Embryonic facial prominence (tissue), 1 donor: Measurements from ENCODE around the gene PDE10A.
"Not testable (repeated sequence)": the region's sequence is repeated elsewhere in the genome, so short reads cannot be mapped to it uniquely, and the experiment has no call there.

Experiments
- DNase-seq: peaks from one replicate; pipeline ENCODE4 v3.0.0-alpha.2; 2016; ENCODE audit errors: extremely low spot score

Gene PDE10A

DNA sequence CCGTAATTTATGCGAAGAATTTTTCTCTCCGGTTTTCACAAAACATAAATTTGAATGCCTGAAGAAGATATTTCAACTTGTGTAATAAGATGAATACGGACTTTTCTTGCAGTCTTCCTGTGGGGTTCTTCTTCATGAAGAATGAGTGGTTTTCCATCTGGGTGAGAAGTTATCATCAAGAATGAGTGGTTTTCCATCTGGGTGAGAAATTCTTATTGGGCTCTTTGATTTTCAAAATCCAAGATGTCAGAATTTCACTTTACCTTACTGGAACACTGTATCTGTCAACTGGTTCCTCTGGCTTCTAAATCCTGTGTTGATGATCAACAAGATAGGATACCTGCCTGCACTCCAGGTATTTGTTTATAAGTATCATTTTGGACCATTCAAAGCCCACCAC is 193.6 kb downstream of the PDE10A start:
- no peak for DNase-seq

DNA sequence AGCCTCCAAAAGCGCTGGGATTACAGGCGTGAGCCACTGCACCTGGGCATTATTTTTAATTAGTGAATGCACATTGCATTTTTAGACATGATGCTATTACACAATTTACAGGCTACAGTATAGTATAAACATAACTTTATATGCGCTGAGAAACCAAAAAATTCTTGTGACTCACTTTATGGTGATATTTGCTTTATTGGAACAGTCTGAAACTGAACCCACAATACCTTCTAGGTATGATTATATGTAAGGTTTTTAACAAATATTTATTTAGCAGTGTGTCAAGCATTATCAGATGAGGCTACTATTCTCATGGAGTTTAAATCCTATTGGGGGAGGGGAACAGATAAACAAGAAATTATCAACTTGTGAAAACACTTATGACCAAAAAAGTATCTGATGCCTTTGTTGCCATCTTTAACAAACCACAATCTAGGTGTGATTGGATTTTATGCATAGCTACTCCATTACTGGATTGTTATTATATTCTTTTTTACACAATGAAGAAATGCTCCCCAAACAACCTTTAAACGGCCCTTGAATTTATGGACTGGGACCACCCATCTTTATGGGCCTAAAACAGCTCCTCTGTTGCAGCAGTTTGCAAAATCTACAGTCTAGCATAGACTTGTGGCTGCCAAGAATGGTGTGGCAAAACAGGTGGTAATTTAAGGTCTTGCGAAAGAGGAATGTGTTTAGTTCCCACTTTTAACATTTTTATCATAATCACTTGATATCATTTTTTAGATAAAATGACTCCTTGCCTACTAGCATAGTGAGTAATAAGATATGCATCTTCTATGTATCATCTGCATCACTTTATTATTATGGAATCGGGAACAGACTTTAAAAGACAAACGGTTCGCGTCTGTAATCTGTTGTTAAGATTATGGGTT is 194.5 kb downstream of the PDE10A start:
- no peak for DNase-seq

DNA sequence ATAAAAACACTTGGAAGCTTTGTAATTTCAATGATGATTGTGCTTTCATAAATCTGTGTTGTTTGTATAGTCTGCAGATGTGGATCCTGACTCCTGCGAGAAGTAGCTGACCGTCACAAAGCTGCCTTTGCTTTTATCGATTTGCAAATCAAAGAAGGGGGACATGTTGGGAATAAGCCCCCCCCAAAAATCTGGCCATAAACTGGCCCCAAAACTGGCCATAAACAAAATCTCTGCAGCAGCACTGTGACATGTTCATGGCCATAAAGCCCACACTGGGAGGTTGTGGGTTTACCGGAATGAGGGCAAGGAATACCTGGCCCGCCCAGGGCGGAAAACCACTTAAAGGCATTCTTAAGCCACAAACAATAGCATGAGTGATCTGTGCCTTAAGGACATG is 199.5 kb downstream of the PDE10A start:
- not testable (repeated sequence) for DNase-seq

DNA sequence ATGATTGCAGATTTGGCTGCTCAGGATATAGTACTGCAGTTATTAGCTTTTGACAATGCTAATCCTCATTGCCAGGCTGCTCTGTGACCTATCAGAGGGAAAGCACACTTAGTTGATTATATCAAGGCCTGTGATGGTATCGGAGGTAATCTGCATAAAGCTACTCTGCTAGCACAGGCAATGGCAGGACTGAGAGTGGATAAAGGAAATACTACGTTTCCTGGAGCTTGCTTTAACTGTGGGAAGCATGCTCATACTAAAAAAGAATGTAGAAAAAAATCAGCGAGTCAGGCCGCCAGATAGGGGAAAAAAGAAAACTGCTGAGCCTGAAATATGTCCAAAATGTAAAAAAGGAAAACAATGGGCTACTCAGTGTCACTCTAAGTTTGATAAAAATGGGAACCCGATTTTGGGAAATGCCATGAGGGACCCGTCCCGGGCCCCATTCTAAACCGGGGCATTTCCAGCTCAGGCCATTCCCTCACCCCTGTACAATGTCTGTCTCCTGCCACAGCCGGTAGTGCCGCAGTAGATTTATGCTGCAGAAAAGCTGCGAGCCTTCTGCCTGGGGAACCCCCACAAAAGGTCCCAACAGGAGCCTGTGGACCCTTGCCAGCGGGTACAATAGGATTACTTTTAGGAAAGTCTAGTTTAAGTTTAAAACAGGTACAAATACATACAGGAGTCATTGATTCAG is 203.3 kb downstream of the PDE10A start:
- not testable (repeated sequence) for DNase-seq

DNA sequence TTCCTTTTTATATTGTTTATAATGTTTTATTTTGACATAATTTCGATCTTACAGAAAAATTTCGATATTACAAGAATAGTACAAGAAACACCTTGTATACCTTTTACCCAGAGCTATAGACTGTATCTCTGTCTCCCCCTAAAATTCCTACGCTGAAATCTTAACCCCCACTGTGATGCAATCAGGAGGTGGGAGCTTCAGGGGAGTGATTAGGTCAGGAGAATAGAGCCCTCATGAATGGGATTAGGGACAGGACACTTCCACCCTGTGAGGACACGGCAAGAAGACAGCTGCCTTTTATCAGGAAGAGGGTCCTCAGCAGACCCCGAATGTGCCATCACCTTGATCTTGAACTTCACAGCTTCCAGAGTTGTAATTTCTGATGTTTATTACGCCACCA is 204.9 kb downstream of the PDE10A start:
- no peak for DNase-seq

DNA sequence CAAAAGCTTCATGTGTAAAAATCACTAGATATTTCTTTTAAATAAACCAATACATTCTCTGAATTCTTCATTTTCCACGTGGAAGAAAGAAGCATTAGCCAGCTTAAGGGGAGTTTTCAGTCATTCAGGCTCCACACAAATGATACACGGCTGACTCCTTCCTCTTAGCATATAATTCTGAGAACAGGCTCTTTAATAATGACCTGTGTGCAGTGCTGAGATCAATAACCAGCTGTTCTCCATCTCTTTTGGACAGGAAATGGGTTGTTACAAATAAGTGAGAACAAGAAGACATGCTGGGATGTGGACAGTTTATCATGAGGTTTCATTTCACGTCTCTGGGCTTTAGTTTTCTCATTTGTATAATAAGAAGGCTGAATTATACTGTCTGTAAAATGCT is 206.8 kb downstream of the PDE10A start:
- no peak for DNase-seq

DNA sequence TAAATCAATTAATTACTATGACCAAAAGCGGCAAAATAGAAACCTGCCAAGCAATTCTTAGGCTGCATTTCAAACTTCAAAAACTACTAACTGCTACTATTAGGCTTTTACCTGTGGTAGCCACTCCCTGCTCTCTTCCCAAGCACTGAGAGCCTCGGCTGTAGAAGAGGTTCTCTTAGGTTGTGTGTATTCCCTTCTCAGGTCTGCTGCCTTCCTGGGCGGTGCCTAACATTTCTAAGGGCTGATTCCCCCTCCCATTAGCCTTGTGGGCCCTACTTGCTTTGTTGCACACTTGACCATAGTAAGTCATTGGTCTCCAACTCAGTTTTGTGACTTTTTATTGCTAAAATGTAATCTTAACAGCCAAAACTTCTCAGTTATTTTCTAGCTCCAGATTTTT is 207.6 kb downstream of the PDE10A start:
- no peak for DNase-seq

DNA sequence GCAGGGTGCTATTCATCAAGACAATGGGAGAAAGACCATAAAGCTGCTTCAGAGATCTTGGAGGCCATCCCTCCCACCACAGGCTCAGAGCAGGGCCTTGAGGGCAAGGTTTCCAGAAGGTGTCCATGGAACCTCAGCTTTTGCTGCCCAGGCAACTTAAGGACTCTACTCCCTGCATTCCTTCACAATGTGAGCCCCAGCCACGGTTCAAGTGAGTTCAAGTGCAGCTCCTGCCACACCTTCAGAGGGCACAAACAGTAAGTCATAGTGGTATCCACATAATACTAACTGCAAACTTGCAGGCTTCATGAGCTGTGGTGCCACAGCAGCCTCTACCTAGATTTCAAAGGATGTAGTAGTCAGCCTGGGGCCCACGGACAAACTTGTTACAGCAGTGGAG is 209.6 kb downstream of the PDE10A start:
- no peak for DNase-seq

DNA sequence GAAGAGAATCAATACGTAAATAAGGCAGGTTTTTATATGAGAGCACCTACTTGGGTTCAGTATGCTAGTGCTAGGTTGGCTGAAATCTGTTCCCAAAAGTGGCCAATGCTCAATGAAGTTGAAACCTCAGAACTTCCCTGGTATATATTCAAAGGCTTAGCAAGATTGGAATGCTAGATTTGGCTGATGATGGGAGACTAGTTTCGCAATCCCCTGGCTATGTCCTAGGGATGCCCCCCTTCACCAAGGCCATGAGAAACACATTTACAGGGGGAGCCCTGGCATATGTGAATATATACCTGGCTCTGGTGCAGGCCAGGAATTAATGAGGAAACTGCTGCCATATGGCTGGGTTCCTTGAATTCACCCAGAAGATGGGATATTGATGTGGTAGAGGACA is 211.2 kb downstream of the PDE10A start:
- no peak for DNase-seq

DNA sequence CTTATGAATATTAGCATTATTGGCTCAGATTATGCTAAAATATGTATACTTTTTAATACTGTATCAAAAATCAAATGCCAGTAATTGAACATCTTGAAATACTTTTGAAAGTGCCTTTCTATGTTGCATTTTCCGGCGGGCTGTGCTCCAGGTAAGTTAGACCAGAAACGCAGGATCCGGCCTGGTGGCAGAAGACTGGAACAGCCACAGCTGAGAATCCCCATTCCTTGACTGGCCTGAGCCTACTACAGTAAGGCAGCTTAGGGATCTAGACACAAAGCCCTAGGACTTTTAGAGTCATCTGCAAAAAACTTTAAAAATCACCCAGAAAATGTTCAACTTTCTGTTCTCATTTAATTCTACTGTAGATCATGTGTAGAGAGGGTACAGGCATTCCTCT is 214.8 kb downstream of the PDE10A start:
- no peak for DNase-seq

DNA sequence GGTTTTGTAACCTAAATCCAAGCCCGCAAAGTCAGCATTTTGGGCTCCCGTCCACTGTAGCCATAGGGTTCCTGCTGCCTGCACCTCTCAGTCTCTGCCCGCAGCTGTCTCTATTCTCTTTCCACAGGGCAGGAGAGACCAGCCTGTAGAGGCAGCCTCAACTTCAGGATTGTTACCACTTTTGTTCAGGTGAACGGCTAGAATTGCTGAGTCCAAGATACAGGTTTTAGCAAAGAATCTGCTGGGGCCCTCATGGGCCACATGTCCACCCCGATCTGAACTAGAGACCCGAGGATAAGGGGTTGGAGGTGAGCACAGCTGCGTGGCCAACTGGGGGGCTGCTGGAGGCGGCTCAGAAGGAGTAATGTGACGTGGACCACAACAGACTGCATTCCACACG is 215.9 kb downstream of the PDE10A start:
- DNase-seq: no peak

DNA sequence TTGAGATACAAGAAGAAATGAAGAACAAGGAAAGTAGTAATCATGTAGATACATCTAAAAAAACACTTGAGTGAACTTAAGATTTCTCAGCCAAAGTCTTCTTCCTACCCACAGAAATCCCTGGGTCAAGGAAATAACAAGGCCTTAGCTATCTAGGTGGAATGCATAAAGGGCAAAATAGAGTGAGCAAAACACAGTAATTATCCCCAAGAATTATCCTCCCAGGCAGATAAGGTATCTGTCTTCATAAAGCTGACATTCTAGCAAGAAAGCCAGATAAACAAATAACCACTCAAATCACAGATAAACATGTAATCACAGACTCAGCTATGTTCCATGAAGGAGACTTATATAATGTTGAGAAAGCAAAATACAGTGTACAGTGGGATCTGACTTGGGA is 216.7 kb downstream of the PDE10A start:
- no peak for DNase-seq

DNA sequence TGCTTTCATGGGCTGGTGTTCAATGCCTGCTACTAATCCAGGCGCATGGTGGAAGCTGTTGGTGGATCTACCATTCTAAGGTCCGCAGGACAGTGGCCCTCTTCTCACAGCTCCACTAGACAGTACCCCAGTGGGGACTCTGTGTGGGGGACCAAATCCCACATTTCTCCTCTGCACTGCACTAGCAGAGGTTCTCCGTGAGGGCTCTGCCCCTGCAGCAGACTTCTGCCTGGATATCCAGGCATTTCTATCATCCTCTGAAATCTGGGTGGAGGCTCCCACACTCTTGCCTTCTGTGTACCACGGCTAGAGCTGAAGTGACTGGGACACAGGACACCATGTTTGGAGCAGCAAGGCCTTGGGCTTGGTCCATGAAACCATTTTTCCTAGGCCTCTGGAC is 219.6 kb downstream of the PDE10A start:
- DNase-seq: no peak

DNA sequence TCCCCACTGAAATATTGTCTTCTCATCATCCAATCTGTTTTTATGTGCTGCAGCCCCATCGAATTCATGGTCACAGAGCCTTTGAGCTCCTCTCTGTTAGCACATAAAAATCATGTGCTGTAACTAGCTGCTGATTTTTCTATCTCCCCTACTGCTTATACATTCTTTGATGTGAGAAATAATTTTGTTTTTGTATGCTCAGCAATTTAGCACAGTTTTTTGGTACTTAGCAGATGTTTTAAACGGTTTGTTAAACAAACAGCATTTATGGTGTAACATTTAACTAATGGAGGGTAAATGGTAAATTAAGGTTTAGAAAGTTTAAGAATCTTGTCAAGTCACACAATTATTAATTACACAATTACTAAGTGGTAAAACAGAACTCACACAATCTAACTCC is 221.9 kb downstream of the PDE10A start:
- DNase-seq: no peak

DNA sequence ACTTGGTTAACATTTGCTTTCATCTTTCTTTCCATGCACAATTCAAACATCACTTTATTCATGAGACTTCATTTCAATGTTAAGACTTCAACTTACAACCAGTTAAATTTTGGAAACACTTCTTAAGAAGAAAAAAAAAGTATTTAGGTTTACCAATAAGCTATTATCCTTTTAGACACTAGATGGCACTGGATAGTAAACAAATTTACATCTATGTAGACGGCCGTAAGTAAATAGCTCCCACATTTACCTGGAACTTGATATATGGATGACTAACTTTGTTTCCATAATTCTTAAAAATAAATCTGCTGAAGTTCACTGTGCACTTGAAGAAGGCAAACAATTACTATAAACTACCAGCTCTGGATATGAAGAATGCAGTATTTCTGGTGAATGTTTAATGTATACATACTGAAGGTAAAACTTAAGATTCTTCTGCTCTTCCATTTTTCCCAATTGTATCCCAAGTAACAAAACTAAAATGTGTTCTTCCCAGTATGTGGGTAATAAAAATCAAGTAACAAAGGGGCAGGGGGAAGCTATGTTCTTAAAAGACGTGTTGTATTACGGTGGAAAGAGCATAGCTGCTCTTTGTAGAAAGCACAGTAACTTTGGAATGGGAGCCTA is 223.0 kb downstream of the PDE10A start:
- peak; percentile 50 for DNase-seq

DNA sequence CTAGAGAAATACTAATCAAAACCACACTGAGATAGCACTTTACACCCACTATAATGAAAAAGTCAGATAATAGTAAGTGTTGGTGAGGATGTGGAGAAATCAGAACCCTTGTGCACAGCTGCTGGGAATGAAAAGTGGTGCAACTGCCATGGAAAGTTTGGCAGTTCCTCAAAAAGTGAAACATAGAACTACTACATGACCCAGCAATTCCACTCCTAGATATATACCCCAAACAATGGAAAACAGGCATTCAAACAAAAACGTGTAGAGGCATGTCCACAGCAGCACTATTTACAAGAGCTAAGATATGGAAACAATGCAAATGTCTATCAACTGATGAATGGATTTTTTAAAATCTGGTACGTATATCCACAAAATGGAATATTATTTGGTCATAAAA is 236.1 kb downstream of the PDE10A start:
- DNase-seq: no peak

DNA sequence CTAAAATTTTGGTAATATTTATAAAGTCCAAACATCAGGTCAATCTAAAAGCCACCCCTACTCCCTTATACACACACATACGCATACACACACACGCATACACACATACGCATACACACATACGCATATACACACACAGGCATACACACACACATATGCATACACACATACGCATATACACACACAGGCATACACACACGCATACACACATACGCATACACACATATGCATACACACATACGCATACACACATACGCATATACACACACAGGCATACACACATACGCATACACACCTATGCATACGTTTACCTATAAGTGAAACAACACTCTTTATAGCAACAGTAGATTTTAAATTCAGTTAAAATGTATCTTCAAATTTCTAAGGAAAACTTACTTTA is 240.8 kb downstream of the PDE10A start:
- no peak for DNase-seq

DNA sequence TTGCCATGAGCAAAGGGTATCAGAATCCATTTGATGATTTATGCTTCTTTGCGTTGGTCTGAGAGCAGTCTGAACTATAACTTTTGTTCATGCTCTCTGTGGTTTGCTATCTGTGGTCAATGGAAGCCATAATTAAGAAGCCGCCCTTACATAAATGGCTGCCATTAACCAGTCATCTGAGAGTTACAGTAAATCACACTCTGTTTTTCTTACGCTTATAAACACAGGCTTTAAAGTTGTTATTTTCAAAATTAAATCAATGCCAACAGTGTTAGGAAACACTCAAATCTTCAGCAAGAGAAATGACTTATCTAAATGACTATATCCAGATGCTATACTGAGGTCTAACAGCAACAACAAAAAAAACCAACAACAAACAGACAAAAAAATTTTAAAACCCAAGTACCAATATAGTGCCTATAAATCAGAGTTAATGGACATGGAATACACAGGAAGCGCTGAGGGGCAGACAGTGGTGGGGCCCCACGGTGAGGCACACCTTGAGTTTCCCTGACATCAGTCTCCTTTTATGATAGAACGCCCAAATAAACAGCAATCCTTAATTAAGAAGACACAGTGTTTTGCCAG is 245.7 kb downstream of the PDE10A start:
- DNase-seq: no peak

DNA sequence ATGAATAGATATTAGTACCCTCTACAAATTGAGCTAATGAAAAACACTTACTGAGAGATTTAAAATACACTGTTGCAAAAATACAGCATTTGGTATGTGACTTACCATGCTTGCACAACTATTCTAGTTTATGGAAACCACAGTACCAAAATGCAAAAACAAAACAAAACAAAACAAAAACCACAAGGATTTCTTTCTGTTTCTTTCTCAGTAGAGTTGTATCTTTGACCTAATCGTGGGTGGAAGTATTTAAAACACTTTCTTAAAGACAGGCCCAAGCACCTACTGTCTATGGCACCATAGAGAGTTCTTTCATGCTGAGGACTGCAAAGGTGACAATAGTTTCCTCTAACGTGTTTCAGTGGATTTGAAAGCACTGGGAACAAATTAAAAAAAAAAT is 258.3 kb downstream of the PDE10A start:
- no peak for DNase-seq

DNA sequence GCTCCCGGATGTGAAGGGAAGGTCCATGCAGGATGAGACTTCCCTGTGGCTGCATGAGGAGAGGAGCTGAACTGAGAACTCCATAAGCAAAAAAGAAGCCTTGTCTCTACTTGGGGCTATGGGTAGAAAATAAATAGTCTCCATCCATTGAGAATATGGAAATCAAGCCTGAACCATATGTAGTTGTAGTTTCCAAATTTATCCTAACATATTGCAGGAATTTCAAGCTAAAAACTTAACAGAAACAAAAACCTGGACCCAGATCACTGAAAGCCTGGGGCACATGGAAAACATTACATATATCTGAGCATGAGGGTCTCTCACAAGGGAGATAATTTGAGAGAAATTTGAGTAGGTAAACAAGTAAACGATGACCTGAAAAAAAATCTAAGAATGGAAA is 258.7 kb downstream of the PDE10A start:
- peak; percentile 7 for DNase-seq

DNA sequence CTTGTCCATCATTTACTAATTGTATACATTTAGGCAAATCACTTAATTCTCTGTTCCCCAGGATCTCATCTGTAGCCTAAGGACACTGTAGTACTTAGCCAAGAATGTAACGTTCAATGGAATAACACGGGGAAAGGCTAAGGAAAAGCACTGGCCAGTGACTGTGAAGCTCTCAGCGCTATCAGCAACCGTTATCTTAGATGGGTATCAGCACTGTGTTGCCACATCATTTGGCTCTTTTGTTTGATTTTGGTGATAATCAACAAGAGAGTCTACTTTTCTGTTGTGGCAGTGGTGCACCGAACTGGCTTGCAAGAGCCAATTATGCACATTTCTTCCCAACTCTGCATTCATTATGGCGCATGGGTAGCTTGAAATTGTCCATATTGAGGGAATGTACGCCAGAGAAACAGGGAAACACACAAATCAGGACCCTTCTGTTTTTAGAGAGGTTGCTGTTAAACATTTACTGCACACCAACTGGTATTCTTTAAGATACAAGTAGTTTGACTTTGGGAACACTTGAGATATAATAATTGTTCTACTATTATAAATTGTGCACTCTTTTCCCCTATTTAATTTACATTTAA is 259.9 kb downstream of the PDE10A start:
- DNase-seq: no peak

DNA sequence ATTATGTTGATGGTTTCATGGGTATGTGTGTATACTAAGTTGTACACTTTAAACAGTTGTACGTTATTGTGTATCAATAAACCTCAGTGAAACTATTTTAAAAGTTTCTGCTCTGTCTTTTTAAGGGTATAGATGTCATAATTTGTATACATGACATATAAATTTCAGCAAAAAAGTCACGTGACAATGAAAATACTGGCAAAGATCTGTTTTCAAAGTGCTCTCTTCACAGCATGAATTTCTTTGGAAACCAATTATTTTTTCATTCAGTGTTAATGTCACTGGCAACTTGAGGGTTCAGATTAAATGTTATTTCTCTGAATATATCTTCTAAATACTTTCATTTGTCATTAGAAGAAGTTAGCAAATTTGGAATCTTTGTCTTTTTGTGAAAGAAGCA is 261.9 kb downstream of the PDE10A start:
- no peak for DNase-seq
